Activated B cell treated with CpG ODN at 0.5 μM for 24 hours (primary cell): Measurements from ENCODE around the gene GDPD2. TPM values are rescaled to one million over a fixed set of nuclear protein-coding genes. Genes with fewer than 3 reads are reported as not detected.

Source experiments
- ATAC-seq: fragments of 200-7000 bp; cut with Tn5 transposase; one replicate; pipeline ENCODE4 v1.10.0; 2021; ENCODE audit warnings: low read depth, mild to moderate bottlenecking, moderate library complexity
- CTCF ChIA-PET: fragments of 350-600 bp; sonication (Branson Sonifier 250); formaldehyde crosslinking; loops from one replicate; lab custom pipeline; 2021; ENCODE audit warnings: antibody characterized with exemption; lab: Charles Lee
- POLR2A ChIA-PET: fragments of 350-600 bp; sonication (Branson Sonifier 250); formaldehyde crosslinking; loops from one replicate; lab custom pipeline; 2021; ENCODE audit warnings: antibody characterized with exemption; lab: Charles Lee
- DNase-seq: peaks from one replicate; pipeline ENCODE4 v3.0.0; 2022
- H3K27ac Mint-ChIP-seq: one replicate; pipeline ENCODE4 v1.8.0; 2020; ENCODE audit warnings: mixed read lengths
- H3K27me3 Mint-ChIP-seq: one replicate; pipeline ENCODE4 v1.8.0; 2021; ENCODE audit warnings: mixed read lengths
- H3K36me3 Mint-ChIP-seq: one replicate; pipeline ENCODE4 v1.8.0; 2021; ENCODE audit warnings: low read depth, mixed read lengths
- H3K4me1 Mint-ChIP-seq: one replicate; pipeline ENCODE4 v1.8.0; 2021; ENCODE audit warnings: mixed read lengths
- H3K4me3 Mint-ChIP-seq: one replicate; pipeline ENCODE4 v1.8.0; 2020; ENCODE audit warnings: mild to moderate bottlenecking, mixed read lengths
- H3K9me3 Mint-ChIP-seq: one replicate; pipeline ENCODE4 v1.8.0; 2020; ENCODE audit warnings: mixed read lengths
- intact Hi-C: fragments of 100-400 bp; cut with micrococcal nuclease; formaldehyde crosslinking; loops from one replicate; pipeline ENCODE4 v1.15.1; 2024
- total RNA-seq: library from RNA; stranded (reverse); gene quantifications from 2 replicates; pipeline ENCODE4 v1.2.3, GENCODE V29; 2022
- TF ChIP-seq, protein P1 (sequence below): fragments of 200-600 bp; IDR thresholded peaks from one replicate; pipeline ENCODE4 v1.8.0; 2022; ENCODE audit warnings: antibody characterized with exemption, mild to moderate bottlenecking

The GDPD2 gene
- total RNA-seq, 1 donor from 2014 or later: not detected

GRCh38 chrX:70470850-70471289, 47.8 kb downstream of the GDPD2 start:
- ATAC-seq (no peak), DNase-seq (no peak)
- Mint-ChIP-seq H3K27ac (no peak overlapping the region), H3K27me3 (no peaks in the 10 kb centered on the region), H3K4me3 (no peak overlapping the region), H3K4me1 (peaks cover 6% of the 10 kb centered on the region), H3K36me3 (no peaks in the 10 kb centered on the region), H3K9me3 (no peaks in the 10 kb centered on the region)
- intact Hi-C loops: no loop called here
- POLR2A ChIA-PET: no interaction called here
- CTCF ChIA-PET: no interaction called here
- TF ChIP-seq, protein P1, sequence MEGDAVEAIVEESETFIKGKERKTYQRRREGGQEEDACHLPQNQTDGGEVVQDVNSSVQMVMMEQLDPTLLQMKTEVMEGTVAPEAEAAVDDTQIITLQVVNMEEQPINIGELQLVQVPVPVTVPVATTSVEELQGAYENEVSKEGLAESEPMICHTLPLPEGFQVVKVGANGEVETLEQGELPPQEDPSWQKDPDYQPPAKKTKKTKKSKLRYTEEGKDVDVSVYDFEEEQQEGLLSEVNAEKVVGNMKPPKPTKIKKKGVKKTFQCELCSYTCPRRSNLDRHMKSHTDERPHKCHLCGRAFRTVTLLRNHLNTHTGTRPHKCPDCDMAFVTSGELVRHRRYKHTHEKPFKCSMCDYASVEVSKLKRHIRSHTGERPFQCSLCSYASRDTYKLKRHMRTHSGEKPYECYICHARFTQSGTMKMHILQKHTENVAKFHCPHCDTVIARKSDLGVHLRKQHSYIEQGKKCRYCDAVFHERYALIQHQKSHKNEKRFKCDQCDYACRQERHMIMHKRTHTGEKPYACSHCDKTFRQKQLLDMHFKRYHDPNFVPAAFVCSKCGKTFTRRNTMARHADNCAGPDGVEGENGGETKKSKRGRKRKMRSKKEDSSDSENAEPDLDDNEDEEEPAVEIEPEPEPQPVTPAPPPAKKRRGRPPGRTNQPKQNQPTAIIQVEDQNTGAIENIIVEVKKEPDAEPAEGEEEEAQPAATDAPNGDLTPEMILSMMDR: no peak

- DNase-seq (no peak), ATAC-seq (no peak)
- POLR2A ChIA-PET: no interaction called here
- intact Hi-C loops: no loop called here
- Mint-ChIP-seq H3K4me3 (no peak overlapping the region), H3K4me1 (no peaks in the 10 kb centered on the region), H3K36me3 (no peaks in the 10 kb centered on the region), H3K9me3 (no peaks in the 10 kb centered on the region), H3K27me3 (no peaks in the 10 kb centered on the region), H3K27ac (no peak overlapping the region)
- TF ChIP-seq, protein P1: no peak
- CTCF ChIA-PET: no interaction called here
Measured at GRCh38 chrX:70476166-70476933, 53.2 kb downstream of the GDPD2 start.

DNA sequence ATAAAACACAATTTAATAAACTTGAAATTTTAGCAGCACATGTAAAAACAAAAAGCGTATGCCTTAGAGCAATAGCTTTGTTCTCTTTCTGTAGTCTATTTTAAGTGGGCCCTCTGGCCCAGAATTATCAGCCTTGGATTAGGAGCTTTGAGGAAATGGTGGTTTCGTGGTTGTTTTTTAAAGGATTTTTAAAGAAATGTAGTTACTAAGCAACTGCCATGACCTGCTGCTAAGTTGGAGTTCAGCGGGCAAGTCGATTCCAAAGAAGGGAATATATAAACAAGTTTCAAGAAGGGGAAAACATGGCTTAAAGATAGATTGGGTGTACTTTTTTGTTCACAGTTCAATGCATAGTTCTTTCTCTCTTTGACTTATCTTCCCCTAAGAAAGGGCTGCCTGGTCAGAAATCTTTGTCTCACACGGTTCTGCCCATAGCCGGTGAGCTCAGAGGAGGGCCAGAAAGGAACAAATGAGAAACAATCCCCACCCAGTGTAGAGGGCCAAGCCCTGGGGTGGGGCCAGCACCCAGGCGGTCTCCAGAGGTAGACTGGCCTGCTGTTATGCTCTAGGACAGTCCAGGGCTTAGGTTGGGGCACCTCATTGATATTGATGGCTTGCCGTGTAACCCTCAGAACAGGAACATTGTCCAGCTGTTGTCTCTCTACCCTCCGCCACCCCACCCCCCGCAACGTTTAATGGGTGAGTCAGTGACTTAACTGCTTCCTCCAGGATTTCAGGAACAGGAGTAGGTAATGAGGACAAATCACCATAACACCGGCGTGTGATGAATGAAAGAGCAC, 54.0 kb downstream of the GDPD2 start:
- H3K9me3 Mint-ChIP-seq: no peaks in the 10 kb centered on the region
- H3K27me3 Mint-ChIP-seq: no peaks in the 10 kb centered on the region
- intact Hi-C loops: no loop called here
- TF ChIP-seq, protein P1: no peak
- CTCF ChIA-PET: no interaction called here
- no peak overlapping the region for H3K27ac Mint-ChIP-seq
- POLR2A ChIA-PET: no interaction called here
- no peak for ATAC-seq
- no peak overlapping the region for H3K4me3 Mint-ChIP-seq
- H3K4me1 Mint-ChIP-seq: no peaks in the 10 kb centered on the region
- H3K36me3 Mint-ChIP-seq: peaks cover 5% of the 10 kb centered on the region
- DNase-seq: no peak

DNA sequence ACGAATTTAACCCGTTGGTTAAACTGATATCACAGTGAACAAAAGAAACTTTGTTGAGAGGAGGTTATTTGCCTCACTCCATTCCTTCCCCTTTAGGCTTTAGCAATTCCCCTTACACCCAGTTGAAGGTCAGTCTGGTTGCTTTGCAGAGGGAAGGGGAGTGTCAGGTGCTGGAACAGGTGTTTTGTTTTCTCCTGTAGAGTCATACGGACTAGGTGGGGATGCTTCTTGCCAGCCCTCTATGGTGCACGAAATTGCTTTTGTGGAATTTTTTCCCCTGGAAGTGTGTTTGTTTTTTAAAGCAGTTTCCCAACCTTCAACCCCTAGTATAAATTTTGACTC, 54.6 kb downstream of the GDPD2 start:
- Mint-ChIP-seq H3K36me3 (peaks cover 5% of the 10 kb centered on the region), H3K9me3 (no peaks in the 10 kb centered on the region), H3K27ac (no peak overlapping the region), H3K27me3 (no peaks in the 10 kb centered on the region), H3K4me3 (no peak overlapping the region), H3K4me1 (no peaks in the 10 kb centered on the region)
- CTCF ChIA-PET: no interaction called here
- POLR2A ChIA-PET: no interaction called here
- ATAC-seq (no peak), DNase-seq (no peak)
- TF ChIP-seq, protein P1: no peak
- intact Hi-C loops: no loop called here

GRCh38 chrX:70478526-70479245, 55.6 kb downstream of the GDPD2 start:
- Mint-ChIP-seq H3K27ac (no peak overlapping the region), H3K36me3 (peaks cover 5% of the 10 kb centered on the region), H3K9me3 (no peaks in the 10 kb centered on the region), H3K27me3 (no peaks in the 10 kb centered on the region), H3K4me3 (no peak overlapping the region), H3K4me1 (no peaks in the 10 kb centered on the region)
- DNase-seq (no peak), ATAC-seq (no peak)
- intact Hi-C loops: no loop called here
- TF ChIP-seq, protein P1: no peak
- ChIA-PET POLR2A (no interaction called here), CTCF (no interaction called here)
